Measurements from ENCODE around the gene MTHFD2. TPM values are rescaled to one million over a fixed set of nuclear protein-coding genes. Genes with fewer than 3 reads are reported as not detected.
A peak's percentile ranks its signal among the peaks of the same experiment; 100 is the strongest.

The MTHFD2 gene
- total RNA-seq, 1 donor from 2014 or later = 62.2 TPM

- Histone ChIP-seq H3K27ac (no peak overlapping the region), H3K36me3 (no peaks in the 10 kb centered on the region), H3K9me3 (no peaks in the 10 kb centered on the region), H3K27me3 (no peaks in the 10 kb centered on the region), H3K4me3 (no peak overlapping the region), H3K4me1 (no peaks in the 10 kb centered on the region)
- ATAC-seq (no peak), DNase-seq (no peak)
- no peak for TF ChIP-seq CTCF (IDR thresholded peaks at IDR 0.05)
- intact Hi-C loops (cut with DNase I) = no loop called here
Observed at GRCh38 chr2:74246496-74247195, 48.2 kb downstream of the MTHFD2 start.

- Histone ChIP-seq H3K4me3 (no peak overlapping the region), H3K9me3 (no peaks in the 10 kb centered on the region), H3K27me3 (no peaks in the 10 kb centered on the region), H3K4me1 (no peaks in the 10 kb centered on the region), H3K36me3 (no peaks in the 10 kb centered on the region), H3K27ac (no peak overlapping the region)
- ATAC-seq (no peak), DNase-seq (no peak)
- intact Hi-C loops (cut with DNase I) = no loop called here
- TF ChIP-seq CTCF (IDR thresholded peaks at IDR 0.05) = no peak
Observed at GRCh38 chr2:74249406-74250122, 51.1 kb downstream of the MTHFD2 start.

GRCh38 chr2:74250189-74250631 lies 51.8 kb downstream of the MTHFD2 start:
- Histone ChIP-seq H3K27ac (no peak overlapping the region), H3K36me3 (no peaks in the 10 kb centered on the region), H3K4me1 (no peaks in the 10 kb centered on the region), H3K9me3 (no peaks in the 10 kb centered on the region), H3K4me3 (no peak overlapping the region), H3K27me3 (no peaks in the 10 kb centered on the region)
- ATAC-seq = peak; percentile 72
- peak; percentile 83 for TF ChIP-seq CTCF (IDR thresholded peaks at IDR 0.05)
- peak; percentile 71 for DNase-seq
- intact Hi-C loops (cut with DNase I) = no loop called here

- intact Hi-C loops (cut with DNase I) = no loop called here
- H3K27ac ChIP-seq = no peak overlapping the region
- no peaks in the 10 kb centered on the region for H3K36me3 ChIP-seq
- no peaks in the 10 kb centered on the region for H3K4me1 ChIP-seq
- H3K9me3 ChIP-seq = no peaks in the 10 kb centered on the region
- ATAC-seq (no peak), DNase-seq (no peak)
- H3K27me3 ChIP-seq = no peaks in the 10 kb centered on the region
- no peak for TF ChIP-seq CTCF (IDR thresholded peaks at IDR 0.05)
- no peak overlapping the region for H3K4me3 ChIP-seq
Observed at GRCh38 chr2:74252036-74252435, 53.6 kb downstream of the MTHFD2 start.

GRCh38 chr2:74252862-74253261 lies 54.4 kb downstream of the MTHFD2 start:
- no peaks in the 10 kb centered on the region for H3K4me1 ChIP-seq
- H3K27me3 ChIP-seq = no peaks in the 10 kb centered on the region
- no peak overlapping the region for H3K4me3 ChIP-seq
- DNase-seq (no peak), ATAC-seq (no peak)
- no peak overlapping the region for H3K27ac ChIP-seq
- TF ChIP-seq CTCF (IDR thresholded peaks at IDR 0.05) = no peak
- intact Hi-C loops (cut with DNase I) = no loop called here
- no peaks in the 10 kb centered on the region for H3K36me3 ChIP-seq
- H3K9me3 ChIP-seq = no peaks in the 10 kb centered on the region

Data from upper lobe of right lung (tissue), 1 donor.